BJ (cell line): ENCODE measurements around the gene CDKN1A. TPM values are rescaled to one million over a fixed set of nuclear protein-coding genes. Genes with fewer than 3 reads are reported as not detected.

Source experiments
- CTCF ChIA-PET: fragments of 350-600 bp; formaldehyde crosslinking; extraction: SDS; loops from one replicate; lab custom pipeline; 2021; ENCODE audit warnings: antibody characterized with exemption, inconsistent platforms; lab: Yijun Ruan, JAX
- POLR2A ChIA-PET: fragments of 300-600 bp; sonication (Branson Sonifier 250); formaldehyde crosslinking; extraction: SDS; loops from one replicate; lab custom pipeline; 2021; ENCODE audit warnings: antibody characterized with exemption; lab: Charles Lee
- DNase-seq: peaks from one replicate; pipeline ENCODE4 v3.0.0-alpha.2; 2011; ENCODE audit warnings: low read depth
- H3K27me3 ChIP-seq: 2 replicates; pipeline ENCODE4 v1.6.0; 2011; ENCODE audit warnings: low read length; ENCODE audit not compliant: control insufficient read depth, insufficient read depth
- H3K36me3 ChIP-seq: 2 replicates; pipeline ENCODE4 v1.5.1; 2011; ENCODE audit warnings: low read length; ENCODE audit not compliant: control insufficient read depth, insufficient read depth
- H3K4me3 ChIP-seq: 2 replicates; pipeline ENCODE4 v1.5.1; 2011; ENCODE audit warnings: low read depth, mild to moderate bottlenecking, control low read depth, low read length
- polyA plus RNA-seq: library from polyadenylated mRNA; depleted of rRNA; stranded (reverse); fragments of >200 nt; gene quantifications from 2 replicates; pipeline ENCODE4 v1.2.3, GENCODE V29; 2011
- TF ChIP-seq, protein P1 (sequence below): IDR thresholded peaks from 2 replicates; pipeline ENCODE4 v1.5.1; 2011; ENCODE audit warnings: low read depth, mild to moderate bottlenecking, control low read depth, inconsistent platforms, low read length, moderate library complexity; ENCODE audit not compliant: insufficient read depth

The CDKN1A gene
- polyA plus RNA-seq, 1 experiment, result 820 TPM

DNA sequence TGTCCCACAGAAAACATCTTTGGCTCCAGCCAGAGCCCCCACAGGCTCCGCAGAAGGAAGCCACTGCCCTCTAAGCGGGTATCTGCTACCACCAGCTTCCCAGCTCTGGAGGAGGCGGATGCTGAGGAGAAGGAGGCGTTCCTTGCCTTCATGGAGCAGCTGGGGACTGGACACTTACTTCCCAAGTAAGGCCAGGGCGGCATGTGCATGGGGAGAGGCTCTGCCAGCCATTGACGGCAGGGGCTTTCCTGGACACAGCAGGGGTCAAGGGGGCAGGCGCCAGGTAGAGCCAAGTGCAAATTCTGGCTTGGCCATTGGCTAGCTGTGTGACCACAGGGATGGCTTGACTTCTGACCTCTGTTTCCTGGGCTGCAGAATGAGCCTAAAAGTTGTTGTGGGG lies 37.0 kb downstream of the CDKN1A start:
- DNase-seq, result no peak
- Histone ChIP-seq H3K36me3 (no peaks in the 10 kb centered on the region), H3K27me3 (peaks cover 4% of the 10 kb centered on the region), H3K4me3 (no peak overlapping the region)
- ChIA-PET POLR2A (no interaction called here), CTCF (interaction anchor here (0.7 to 2.0 kb wide), 2 partner anchors 90 to 100 kb away, joined by 3 to 7 read pairs; no protein-coding TSS in a partner anchor)
- TF ChIP-seq, protein P1, sequence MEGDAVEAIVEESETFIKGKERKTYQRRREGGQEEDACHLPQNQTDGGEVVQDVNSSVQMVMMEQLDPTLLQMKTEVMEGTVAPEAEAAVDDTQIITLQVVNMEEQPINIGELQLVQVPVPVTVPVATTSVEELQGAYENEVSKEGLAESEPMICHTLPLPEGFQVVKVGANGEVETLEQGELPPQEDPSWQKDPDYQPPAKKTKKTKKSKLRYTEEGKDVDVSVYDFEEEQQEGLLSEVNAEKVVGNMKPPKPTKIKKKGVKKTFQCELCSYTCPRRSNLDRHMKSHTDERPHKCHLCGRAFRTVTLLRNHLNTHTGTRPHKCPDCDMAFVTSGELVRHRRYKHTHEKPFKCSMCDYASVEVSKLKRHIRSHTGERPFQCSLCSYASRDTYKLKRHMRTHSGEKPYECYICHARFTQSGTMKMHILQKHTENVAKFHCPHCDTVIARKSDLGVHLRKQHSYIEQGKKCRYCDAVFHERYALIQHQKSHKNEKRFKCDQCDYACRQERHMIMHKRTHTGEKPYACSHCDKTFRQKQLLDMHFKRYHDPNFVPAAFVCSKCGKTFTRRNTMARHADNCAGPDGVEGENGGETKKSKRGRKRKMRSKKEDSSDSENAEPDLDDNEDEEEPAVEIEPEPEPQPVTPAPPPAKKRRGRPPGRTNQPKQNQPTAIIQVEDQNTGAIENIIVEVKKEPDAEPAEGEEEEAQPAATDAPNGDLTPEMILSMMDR, result no peak

DNA sequence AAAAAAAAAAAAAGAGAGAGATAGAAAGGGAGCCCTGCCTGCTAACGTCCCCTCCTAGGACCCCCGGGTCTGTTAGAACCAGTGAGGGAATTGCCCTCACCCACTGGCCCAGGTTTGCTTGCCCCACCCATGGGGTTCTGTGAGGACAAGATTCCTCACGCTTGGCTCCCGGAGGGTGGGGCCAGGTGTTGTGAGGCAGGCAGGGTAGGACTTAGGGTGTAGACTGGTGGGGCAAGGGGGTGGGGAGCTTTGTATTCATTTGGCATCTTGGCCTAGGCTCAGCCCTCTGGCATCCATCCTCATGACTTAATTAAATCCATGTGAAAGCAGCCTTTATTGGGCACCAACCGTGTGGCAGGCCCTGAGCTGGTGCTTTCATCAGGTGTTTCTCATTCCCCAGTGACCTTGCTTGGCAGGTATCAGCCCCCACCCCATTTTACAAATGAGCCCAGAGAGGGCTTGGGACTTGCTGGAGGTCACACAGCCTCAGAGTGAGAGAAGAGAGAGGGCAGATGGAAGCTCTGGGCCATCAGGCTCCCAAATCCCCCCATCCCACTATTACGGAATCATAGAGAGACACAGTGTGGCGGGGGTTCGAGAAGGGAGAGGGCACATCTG lies 38.1 kb downstream of the CDKN1A start:
- DNase-seq, result no peak
- CTCF ChIA-PET, result interaction anchor here (1.0 to 2.0 kb wide), 2 partner anchors 92 to 101 kb away, joined by 3 to 7 read pairs; no protein-coding TSS in a partner anchor
- Histone ChIP-seq H3K36me3 (no peaks in the 10 kb centered on the region), H3K4me3 (no peak overlapping the region), H3K27me3 (peaks cover 4% of the 10 kb centered on the region)
- TF ChIP-seq, protein P1, result no peak
- POLR2A ChIA-PET, result no interaction called here

DNA sequence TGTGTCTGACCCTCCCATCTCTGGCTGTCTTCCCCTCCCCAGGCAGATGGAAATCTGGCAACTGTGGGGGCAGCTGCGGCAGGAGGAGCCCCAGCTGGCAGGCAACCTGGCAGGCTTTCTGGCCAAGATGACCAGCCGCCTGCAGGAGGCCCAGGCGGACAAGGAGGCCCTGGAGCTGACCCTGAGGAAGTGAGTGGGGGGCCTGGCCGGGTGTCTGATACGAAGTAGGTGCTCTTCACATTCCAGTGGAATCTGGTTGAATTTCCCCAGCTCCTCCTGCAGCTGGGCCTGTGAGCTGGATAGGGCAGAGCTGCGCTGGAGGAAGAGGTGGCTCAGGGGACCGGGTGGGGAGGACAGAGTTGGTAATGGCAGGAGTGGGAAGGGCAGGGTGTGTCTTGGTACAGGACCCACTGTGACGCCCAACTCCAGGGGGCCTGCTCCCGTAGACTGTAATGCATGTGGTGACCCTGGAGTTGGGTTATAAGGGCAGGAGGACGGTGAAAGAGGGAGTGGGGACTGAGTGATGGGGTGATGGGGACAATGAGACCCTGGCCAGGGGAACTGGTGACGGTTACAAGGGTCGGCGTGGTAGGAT lies 38.8 kb downstream of the CDKN1A start:
- CTCF ChIA-PET, result interaction anchor here (1.0 to 2.0 kb wide), 3 partner anchors 36 to 102 kb away, joined by 3 to 7 read pairs (median 4); no protein-coding TSS in a partner anchor
- POLR2A ChIA-PET, result no interaction called here

DNA sequence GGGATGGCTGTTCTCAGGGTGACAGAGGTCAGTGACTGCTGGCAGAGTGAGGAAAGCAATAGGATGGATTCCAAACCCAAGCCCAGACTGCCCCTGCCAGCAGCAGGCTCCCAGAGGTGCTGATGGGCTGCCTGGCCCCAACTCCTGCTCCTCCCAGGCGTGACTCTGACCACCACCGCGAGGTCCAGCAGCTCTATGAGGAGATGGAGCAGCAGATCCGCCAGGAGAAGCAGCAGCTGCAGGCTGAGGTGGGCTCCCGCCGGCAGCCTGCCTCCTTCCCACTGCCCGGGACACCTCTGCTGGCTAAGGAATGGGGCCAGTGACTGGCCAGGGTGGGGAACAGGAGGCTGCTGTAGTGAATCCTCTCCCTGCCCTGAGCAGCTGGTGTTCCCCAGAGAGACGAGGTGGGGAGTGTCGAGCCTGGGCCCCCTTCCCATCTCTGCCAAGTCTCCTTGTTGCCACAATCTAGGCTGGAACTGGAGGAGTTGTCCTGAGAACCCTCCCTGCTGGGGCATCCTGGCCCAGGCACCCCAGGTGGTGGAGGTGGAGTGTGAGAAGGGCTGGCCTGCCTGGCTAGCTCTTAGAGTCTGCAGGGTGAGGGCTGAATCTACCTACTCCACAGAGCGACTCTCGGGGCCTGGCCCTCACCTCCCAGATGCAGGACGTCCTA lies 39.5 kb downstream of the CDKN1A start:
- ChIA-PET POLR2A (no interaction called here), CTCF (interaction anchor here (0.5 to 1.5 kb wide), 4 partner anchors 19 to 102 kb away, joined by 3 to 4 read pairs (median 4); no protein-coding TSS in a partner anchor)
- TF ChIP-seq, protein P1, result no peak
- Histone ChIP-seq H3K36me3 (no peaks in the 10 kb centered on the region), H3K4me3 (no peak overlapping the region), H3K27me3 (peaks cover 4% of the 10 kb centered on the region)
- DNase-seq, result no peak

More for the DNA sequence above, 38.8 kb downstream of the CDKN1A start:
- H3K27me3 ChIP-seq, result peaks cover 4% of the 10 kb centered on the region
- TF ChIP-seq, protein P1, result no peak
- H3K4me3 ChIP-seq, result no peak overlapping the region
- DNase-seq, result no peak
- no peaks in the 10 kb centered on the region for H3K36me3 ChIP-seq

DNA sequence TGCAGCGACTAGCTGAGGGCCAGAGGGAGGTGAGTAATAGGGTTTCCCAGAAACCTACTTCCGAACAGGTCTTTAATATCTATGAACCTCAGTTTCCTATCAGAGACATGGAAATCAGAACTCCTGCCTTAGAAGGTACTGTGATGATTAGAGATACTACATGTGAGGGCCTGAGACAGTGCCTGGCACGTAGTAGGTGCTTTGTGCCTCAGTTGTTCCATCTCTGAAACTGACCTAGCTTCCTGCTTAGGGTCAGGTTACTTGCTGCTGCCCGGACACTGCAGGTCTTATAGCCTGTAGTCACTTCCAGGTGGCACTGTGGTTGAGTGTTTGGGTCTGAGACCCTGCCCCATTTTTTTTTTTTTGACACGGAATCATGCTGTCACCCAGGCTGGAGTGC lies 40.0 kb downstream of the CDKN1A start:
- TF ChIP-seq, protein P1, result no peak
- Histone ChIP-seq H3K27me3 (peaks cover 4% of the 10 kb centered on the region), H3K36me3 (no peaks in the 10 kb centered on the region), H3K4me3 (no peak overlapping the region)
- ChIA-PET POLR2A (no interaction called here), CTCF (interaction anchor here (0.5 to 1.5 kb wide), 4 partner anchors 20 to 103 kb away, joined by 3 to 4 read pairs (median 4); no protein-coding TSS in a partner anchor)
- DNase-seq, result no peak
